Stimulated activated CD8-positive, alpha-beta memory T cell treated with anti-CD3 and anti-CD28 coated beads, Interleukin-15, amount 100 ng/mL, for 24 hours (primary cell): ENCODE data around the gene XXYLT1.
"Not testable (repeated sequence)": the region's sequence is repeated elsewhere in the genome, so short reads cannot be mapped to it uniquely, and the experiment has no call there.

ENCODE experiments used
- DNase-seq: peaks from one replicate; pipeline ENCODE4 v3.0.0-alpha.2; 2020; ENCODE audit warnings: low read depth

The XXYLT1 gene

GRCh38 chr3:195226900-195227447 lies 44.0 kb downstream of the XXYLT1 start:
- no peak for DNase-seq

GRCh38 chr3:195226445-195226844 lies 44.5 kb downstream of the XXYLT1 start:
- no peak for DNase-seq

- no peak for DNase-seq
Observed at GRCh38 chr3:195224980-195225580, 45.9 kb downstream of the XXYLT1 start.

DNA sequence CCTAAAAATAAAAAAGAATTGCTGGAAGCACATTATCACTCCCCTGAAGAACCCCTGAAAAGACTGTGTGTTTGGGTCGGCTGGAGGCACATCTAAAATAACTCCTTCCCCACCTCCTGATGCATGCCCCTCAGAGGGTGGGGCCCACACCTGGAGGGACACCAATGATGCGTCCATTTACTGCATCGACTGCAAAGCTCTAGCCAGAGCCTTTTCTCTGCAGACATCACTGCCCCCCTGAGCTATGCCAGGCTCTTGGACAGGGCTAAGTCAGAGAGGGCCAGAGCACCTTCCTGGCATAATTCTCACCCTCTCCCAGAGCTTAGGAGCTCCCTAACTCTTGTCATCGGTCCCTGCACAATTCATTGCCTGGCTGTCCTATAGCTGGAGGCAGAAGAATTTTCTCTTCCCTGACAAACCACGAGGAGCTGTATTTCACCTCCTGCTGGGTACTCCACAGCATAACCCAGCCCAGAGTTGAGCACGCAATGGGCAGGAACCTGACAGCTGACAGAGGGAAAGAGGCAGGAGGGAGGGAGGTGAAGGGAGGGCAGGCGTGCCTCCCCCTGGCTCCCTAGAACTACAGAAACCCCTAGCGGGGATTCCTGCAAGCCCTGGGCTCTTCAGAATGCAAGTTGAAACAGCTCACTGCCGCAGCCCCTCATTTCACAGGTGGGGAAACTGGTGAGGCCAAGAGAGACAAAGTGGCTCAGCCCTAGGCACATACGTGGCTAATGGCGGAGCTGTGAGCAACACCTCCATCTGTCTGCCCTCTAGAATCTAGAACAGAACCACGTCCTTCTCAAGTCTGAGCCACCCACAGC lies 46.6 kb downstream of the XXYLT1 start:
- no peak for DNase-seq

GRCh38 chr3:195221876-195222617 lies 48.9 kb downstream of the XXYLT1 start:
- no peak for DNase-seq

DNA sequence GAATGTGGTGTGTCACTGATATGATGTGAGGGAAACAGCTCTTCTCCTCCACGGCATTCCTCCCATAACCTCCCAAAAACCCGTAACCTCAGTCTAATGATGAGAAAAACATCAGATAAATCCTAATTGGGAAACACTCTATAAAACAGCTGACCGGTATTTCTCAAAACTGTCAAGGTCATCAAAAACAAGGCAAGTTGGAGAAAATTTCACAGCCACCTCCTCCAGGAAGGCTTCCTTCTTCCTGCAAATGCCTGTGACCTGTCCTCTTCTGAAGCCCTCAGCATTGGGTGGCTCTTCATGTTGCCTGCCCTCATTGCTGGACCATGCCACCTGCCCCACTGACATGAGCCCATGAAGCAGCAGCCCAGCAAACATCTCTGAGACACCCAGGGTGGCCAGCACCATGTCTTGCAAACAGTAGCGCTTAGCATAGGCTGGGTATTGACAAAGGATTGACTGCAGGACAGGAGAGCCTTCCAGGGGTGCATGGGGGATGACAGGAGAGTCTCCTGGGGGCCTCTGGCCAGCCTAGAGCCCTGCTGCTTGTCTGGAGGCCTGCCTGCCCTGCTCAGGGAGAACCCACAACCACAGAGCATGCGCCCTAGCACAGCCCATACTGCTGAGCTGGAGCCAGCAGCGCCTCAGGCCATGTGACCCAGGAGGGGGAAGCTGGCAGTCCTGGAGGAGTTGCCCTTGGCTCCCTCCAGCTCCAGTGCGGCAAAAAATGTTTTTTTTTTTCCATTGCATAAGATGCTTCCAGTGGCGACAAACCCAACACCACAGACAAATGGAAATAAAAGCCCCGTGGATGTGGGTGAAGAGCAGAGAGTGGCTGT lies 49.7 kb downstream of the XXYLT1 start:
- DNase-seq = no peak

- no peak for DNase-seq
Observed at GRCh38 chr3:195219351-195220230, 51.4 kb downstream of the XXYLT1 start.

- DNase-seq = not testable (repeated sequence)
Observed at GRCh38 chr3:195218331-195218730, 52.6 kb downstream of the XXYLT1 start.

DNA sequence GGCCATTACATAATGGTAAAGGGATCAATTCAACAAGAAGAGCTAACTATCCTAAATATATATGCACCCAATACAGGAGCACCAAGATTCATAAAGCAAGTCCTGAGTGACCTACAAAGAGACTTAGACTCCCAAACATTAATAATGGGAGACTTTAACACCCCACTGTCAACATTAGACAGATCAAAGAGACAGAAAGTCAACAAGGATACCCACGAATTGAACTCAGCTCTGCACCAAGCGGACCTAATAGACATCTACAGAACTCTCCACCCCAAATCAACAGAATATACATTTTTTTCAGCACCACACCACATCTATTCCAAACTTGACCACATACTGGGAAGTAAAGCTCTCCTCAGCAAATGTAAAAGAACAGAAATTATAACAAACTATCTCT lies 55.4 kb downstream of the XXYLT1 start:
- not testable (repeated sequence) for DNase-seq

- DNase-seq = no peak
Observed at GRCh38 chr3:195214381-195214780, 56.6 kb downstream of the XXYLT1 start.

- DNase-seq = no peak
Observed at GRCh38 chr3:195213639-195214315, 57.2 kb downstream of the XXYLT1 start.

GRCh38 chr3:195212749-195213375 lies 58.1 kb downstream of the XXYLT1 start:
- no peak for DNase-seq

DNA sequence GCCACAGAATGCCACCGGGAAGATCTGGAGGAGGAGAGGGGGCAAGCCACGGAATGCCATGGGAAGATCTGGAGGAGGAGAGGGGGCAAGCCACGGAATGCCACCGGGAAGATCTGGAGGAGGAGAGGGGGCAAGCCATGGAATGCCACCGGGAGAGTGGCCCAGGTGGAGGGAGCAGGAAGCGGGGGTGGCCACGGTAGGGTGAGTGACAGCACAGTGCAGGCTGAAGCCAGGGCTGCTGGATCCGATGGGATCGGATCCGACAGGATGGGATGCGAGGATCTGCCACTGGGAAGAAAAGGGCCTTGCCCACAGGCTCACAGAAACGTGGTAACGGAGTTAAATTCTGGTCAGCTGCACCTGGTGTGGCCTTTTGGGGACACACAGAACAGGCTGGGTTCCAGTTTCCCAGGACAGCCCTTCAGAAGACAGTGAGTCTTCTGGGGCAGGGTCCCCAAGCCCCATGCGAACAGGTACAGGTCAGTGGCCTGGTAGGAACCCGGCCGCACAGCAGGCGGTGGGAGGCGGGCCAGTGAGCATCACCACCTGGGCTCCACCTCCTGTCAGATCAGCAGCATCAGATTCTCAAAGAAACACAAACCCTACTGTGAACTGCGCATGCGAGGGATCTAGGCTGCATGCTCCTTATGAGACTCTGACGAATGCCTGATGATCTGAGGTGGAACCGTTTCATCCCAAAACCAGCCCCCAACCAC lies 58.8 kb downstream of the XXYLT1 start:
- DNase-seq = no peak

GRCh38 chr3:195210266-195210973 lies 60.5 kb downstream of the XXYLT1 start:
- DNase-seq = no peak

DNA sequence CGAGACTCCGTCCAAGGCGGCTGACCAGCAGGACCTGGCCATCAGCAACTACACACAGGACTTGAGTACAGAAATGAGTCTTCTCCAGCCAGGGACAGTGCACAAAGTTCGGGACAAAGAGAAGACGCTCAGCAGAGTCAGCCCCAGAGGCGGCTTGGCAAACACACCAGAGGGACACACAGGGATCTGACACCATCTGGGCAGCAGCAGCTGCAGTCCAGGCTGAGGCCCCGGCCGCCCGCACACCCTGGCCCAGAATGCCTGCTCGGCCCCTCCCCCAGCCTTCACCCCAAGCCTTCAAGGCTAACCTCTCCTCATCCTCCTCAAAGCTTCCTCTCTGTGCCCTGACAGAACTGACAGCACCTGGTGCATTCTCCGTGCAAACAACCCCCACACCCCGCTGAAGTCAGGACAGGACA lies 61.1 kb downstream of the XXYLT1 start:
- DNase-seq = no peak

DNA sequence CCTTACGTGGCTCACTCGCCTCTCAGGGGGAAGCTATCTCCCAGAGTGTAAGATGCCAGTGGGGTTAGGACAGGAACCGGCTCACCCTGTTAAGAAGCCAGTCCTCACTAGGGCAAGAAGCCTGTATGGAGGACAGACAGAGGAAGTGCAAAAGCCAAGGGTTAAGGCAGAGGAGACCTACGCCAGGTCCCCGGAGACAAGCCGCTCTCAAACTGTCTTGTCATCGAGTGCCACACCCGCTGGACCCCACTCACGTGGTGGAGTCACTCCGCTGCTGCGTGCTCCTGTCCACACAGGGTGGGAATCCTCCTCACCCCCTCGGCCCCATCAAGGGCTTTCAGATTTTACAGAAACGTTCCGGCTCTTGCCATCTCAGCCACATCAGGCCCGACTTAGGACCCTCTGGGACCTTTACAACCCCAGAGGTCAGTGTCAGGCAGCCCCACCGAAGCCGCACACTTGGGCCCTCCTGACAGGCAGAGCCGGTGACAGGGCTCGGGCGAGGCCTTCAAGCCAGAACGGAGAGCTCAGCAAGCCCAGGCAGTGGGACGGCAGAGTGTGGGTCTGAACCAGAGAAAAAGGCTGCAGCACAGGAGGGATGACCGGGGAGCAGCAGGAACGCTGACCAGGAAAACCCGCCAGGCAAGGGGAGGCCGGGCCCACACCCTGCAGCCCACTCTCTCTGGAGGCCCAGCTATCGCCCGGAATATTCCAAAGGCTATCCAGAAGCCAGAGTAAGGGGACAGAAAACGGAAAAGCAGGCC lies 61.7 kb downstream of the XXYLT1 start:
- no peak for DNase-seq

- no peak for DNase-seq
Observed at GRCh38 chr3:195208631-195209030, 62.3 kb downstream of the XXYLT1 start.

GRCh38 chr3:195208183-195208582 lies 62.8 kb downstream of the XXYLT1 start:
- no peak for DNase-seq
